Heart right ventricle (tissue), 16 donors: Measurements from ENCODE around the gene LDLRAP1. TPM values are rescaled to one million over a fixed set of nuclear protein-coding genes. Genes with fewer than 3 reads are reported as not detected.

Experiments used
- ATAC-seq, 8 donors: fragments of 200-7000 bp; cut with Tn5 transposase; one replicate each; pipeline ENCODE4 v1.9.1; 2020; ENCODE audit warnings: mild to moderate bottlenecking in 8 of 8, moderate library complexity in 8 of 8, moderate number of reproducible peaks in 1 of 8
- DNase-seq, 2 donors: peaks; one replicate each; pipeline ENCODE4 v3.0.0-alpha.2; 2020
- H3K27ac ChIP-seq, 10 donors: fragments of 200-600 bp; sonication (generic) in 2 of 10; one replicate each; pipeline versions ENCODE4 v1.5.0 to v1.8.0; 2020 to 2022; ENCODE audit warnings: mild to moderate bottlenecking in 3 of 10
- H3K27me3 ChIP-seq, 7 donors: fragments of 200-600 bp; one replicate each; pipeline ENCODE4 v1.8.0; 2021 to 2022; ENCODE audit warnings: mild to moderate bottlenecking in 2 of 7
- H3K36me3 ChIP-seq, 9 donors: fragments of 200-600 bp; sonication (generic) in 1 of 9; one replicate each; pipeline versions ENCODE4 v1.5.0 to v1.8.0; 2020 to 2022; ENCODE audit warnings: mild to moderate bottlenecking in 2 of 9
- H3K4me1 ChIP-seq, 9 donors: fragments of 200-600 bp; sonication (generic) in 1 of 9; one replicate each; pipeline versions ENCODE4 v1.5.0 to v1.8.0; 2020 to 2022; ENCODE audit warnings: mild to moderate bottlenecking in 4 of 9
- H3K4me3 ChIP-seq, 10 donors: fragments of 200-600 bp; sonication (generic) in 2 of 10; one replicate each; pipeline versions ENCODE4 v1.5.0 to v1.8.0; 2020 to 2022; ENCODE audit warnings: mild to moderate bottlenecking in 7 of 10, moderate library complexity in 2 of 10
- H3K9me3 ChIP-seq, 11 donors: fragments of 200-600 bp in 10 of 11; sonication (generic) in 2 of 11; one replicate each; pipeline versions ENCODE4 v1.5.0 to v1.8.0; 2013 to 2022; ENCODE audit warnings: mild to moderate bottlenecking in 2 of 11, control low read depth in 1 of 11, moderate library complexity in 1 of 11
- WGBS, 2 donors: extraction: QIAGEN DNeasy Blood & Tissue Kit; methylation state at CpG; one replicate each; pipeline ENCODE4 v1.1.7; 2013; ENCODE audit warnings: inconsistent platforms in 1 of 2; 5-methylcytosine and 5-hydroxymethylcytosine counted together
- intact Hi-C, 10 donors: fragments of 100-400 bp; cut with DNase I; formaldehyde crosslinking; loops; one replicate each; pipeline versions ENCODE4 v1.11.1 to v1.14.2; 2022
- polyA plus RNA-seq, 2 donors: library from polyadenylated mRNA; stranded (reverse); fragments of 200-250 nt; gene quantifications; one replicate each; pipeline ENCODE4 v1.2.3, GENCODE V29; 2013
- total RNA-seq, 10 donors: library from RNA; stranded (reverse); fragmentation: NEBNext Ultra II Directional in 3 of 10; extraction: Animal tissue kit (Norgen Biotek cat#: 25700) in 3 of 10; gene quantifications; one replicate each; pipeline versions ENCODE4 v1.2.1 to v1.2.4, GENCODE V29; 2021 to 2023
- TF ChIP-seq, protein P1 (sequence below), 9 donors: fragments of 200-600 bp; sonication (generic) in 2 of 9; IDR thresholded peaks; one replicate each; pipeline versions ENCODE4 v1.5.0 to v1.8.0; 2021 to 2022; ENCODE audit warnings: antibody characterized with exemption in 9 of 9, mild to moderate bottlenecking in 5 of 9, moderate library complexity in 1 of 9
- donor health status: Arrhythmogenic right ventricular cardiomyopathy.
- donor health status: ischemic (EF 13 %, LVEDD 7.1; RV severe dilation, severe dysfunction).
- donor health status: healthy with polysubstance abuse.
- donor health status: DM: no; HTN: yes; CAD: no.
- donor health status: DM: no; HTN: no; CAD: no.
- donor health status: ischemic (EF 25% LVEDD 6.9; RV normal size, moderate dysfunction).
- donor health status: ischemic (EF 25% LVEDD 5.7; RV mildly dilated, moderate dysfunction).
- donor health status: healthy.
- donor health status: DM: yes; HTN: yes; CAD: no.
- donor health status: Ischemic cardiomyopathy.
- donor health status: ischemic (EF 35%, LVEDD 5.7; RV mildly dilated, moderate dysfunction).
- donor health status: nonischemic (EF 11% LVEDD 7.7; RV severe dilation, severe dysfunction).
- donor health status: DM: yes; HTN: yes; CAD: no.
- donor health status: PGD.
- donor health status: ischemic (EF 29% LVEDD 5.4; RV normal size, mild dysfunction).
- donor health status: nonischemic (EF 23%, LVEDD 6.1; RV moderate dilation, normal function).

The LDLRAP1 gene
- total and polyA plus RNA-seq, 12 donors, result 8.5 to 16.1 (median 10.3) TPM

GRCh38 chr1:25568834-25569596 is 25.6 kb downstream of the LDLRAP1 start:
- WGBS, 2 donors, result 81 to 84% methylated on average over 21 of the region's 21 CpGs
- Histone ChIP-seq H3K27ac (peak overlapping the region in 8 of 10 donors; percentile 58 to 87 (median 78)), H3K27me3 (no peaks in the 10 kb centered on the region), H3K9me3 (no peaks in the 10 kb centered on the region), H3K36me3 (peaks cover 0 to 21% (median 12%) of the 10 kb centered on the region in 9 donors), H3K4me1 (peaks cover 17 to 62% (median 36%) of the 10 kb centered on the region in 9 donors), H3K4me3 (no peak overlapping the region)
- TF ChIP-seq, protein P1, sequence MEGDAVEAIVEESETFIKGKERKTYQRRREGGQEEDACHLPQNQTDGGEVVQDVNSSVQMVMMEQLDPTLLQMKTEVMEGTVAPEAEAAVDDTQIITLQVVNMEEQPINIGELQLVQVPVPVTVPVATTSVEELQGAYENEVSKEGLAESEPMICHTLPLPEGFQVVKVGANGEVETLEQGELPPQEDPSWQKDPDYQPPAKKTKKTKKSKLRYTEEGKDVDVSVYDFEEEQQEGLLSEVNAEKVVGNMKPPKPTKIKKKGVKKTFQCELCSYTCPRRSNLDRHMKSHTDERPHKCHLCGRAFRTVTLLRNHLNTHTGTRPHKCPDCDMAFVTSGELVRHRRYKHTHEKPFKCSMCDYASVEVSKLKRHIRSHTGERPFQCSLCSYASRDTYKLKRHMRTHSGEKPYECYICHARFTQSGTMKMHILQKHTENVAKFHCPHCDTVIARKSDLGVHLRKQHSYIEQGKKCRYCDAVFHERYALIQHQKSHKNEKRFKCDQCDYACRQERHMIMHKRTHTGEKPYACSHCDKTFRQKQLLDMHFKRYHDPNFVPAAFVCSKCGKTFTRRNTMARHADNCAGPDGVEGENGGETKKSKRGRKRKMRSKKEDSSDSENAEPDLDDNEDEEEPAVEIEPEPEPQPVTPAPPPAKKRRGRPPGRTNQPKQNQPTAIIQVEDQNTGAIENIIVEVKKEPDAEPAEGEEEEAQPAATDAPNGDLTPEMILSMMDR (IDR thresholded peaks at IDR 0.05), result no peak
- intact Hi-C loops, result no loop called here
- no peak for DNase-seq
- ATAC-seq, result peak in 5 of 8 donors; percentile 9 to 53 (median 29)

DNA sequence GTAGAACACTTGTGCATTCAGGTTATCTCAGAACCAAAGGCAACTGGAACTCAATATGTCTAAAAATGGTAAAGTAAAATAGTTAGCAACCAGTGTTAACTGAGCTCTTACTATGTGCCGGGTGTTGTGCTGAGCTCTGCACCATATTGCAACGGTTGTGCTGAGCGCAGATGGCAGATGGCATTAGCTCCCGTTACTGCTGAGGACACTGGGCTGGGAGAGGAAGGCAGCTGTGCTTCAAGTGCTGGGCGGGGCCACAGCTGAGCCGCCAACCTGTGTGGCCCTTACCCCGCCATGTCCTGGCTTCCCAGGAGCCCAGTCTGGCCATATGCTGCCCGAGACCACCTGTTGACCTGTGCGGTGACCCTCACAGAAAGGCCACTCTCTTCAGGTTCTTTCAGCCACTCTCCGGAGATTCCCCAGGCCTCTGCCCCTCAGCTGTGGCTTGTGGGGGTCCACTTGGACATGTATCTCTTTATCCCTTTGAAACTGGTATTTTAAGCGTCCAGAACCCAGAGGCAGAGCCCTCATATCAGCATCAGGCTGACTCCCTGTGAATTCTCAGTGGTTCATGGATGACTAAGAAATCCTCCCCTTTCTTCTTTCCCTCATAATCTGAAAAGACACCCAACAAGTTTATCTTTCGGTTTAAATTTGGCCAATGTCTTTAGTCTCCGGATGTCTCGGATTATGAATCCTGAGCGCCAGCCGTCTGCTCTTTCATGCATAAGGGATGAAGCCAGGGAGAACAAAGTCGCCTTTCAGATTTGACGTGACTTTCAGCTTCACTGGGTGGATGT is 26.4 kb downstream of the LDLRAP1 start:
- H3K4me1 ChIP-seq, result peaks cover 17 to 62% (median 36%) of the 10 kb centered on the region in 9 donors
- 86 to 88% methylated on average over 18 of the region's 18 CpGs for WGBS, 2 donors
- TF ChIP-seq, protein P1 (IDR thresholded peaks at IDR 0.05), result no peak
- no peak for DNase-seq
- H3K4me3 ChIP-seq, result no peak overlapping the region
- H3K9me3 ChIP-seq, result no peaks in the 10 kb centered on the region
- H3K27ac ChIP-seq, result peak overlapping the region in 4 of 10 donors; percentile 0 to 87 (median 65)
- H3K27me3 ChIP-seq, result no peaks in the 10 kb centered on the region
- H3K36me3 ChIP-seq, result peaks cover 0 to 13% (median 4%) of the 10 kb centered on the region in 9 donors
- no peak for ATAC-seq
- intact Hi-C loops, result no loop called here

DNA sequence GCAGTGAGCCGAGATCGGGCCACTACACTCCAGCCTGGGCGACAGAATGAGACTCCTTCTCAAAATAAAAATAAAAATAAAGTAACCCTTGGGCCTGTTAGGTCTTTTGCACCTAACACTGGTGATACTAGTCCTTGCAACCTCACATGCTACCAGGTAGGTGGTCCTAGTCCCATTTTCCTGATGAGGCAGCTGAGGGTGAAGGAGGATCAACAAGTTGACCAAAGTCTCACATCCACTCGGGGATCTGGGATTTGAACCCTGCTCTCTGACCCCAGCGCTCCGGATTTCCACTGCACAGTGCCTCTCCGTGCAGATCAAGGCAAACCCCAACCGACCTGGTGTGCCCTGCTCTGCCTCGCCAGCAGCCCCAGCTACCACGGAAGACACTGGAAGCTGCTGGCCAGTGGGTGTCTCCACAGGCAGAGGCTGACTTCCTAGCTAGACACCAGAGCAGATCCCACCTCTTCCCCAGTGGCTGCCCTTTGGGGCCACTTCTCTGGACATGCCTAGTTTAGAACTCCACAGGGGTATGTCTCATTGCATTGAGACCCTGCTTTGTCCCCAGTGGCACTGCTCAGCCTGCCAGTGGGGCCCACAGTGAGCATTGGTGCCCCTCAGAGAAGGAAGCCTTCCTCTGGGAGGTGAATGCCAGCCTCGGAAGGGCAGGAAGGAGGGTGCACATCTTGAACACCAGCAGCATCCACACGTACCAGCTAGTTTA is 27.6 kb downstream of the LDLRAP1 start:
- H3K36me3 ChIP-seq, result peaks cover 0 to 4% (median 0%) of the 10 kb centered on the region in 9 donors
- H3K27ac ChIP-seq, result no peak overlapping the region
- intact Hi-C loops, result no loop called here
- no peak for ATAC-seq
- H3K9me3 ChIP-seq, result no peaks in the 10 kb centered on the region
- TF ChIP-seq, protein P1 (IDR thresholded peaks at IDR 0.05), result no peak
- WGBS, 2 donors, result 88 to 89% methylated on average over 12 of the region's 12 CpGs
- peaks cover 17 to 60% (median 38%) of the 10 kb centered on the region in 9 donors for H3K4me1 ChIP-seq
- no peak for DNase-seq
- no peak overlapping the region for H3K4me3 ChIP-seq
- H3K27me3 ChIP-seq, result no peaks in the 10 kb centered on the region

- ATAC-seq (no peak), DNase-seq (no peak)
- H3K36me3 ChIP-seq, result peaks cover 0 to 4% (median 0%) of the 10 kb centered on the region in 9 donors
- H3K4me1 ChIP-seq, result peaks cover 17 to 54% (median 36%) of the 10 kb centered on the region in 9 donors
- no peak overlapping the region for H3K4me3 ChIP-seq
- WGBS, 2 donors, result 85 to 93% methylated on average over 6 of the region's 6 CpGs
- H3K9me3 ChIP-seq, result no peaks in the 10 kb centered on the region
- TF ChIP-seq, protein P1 (IDR thresholded peaks at IDR 0.05), result no peak
- no peak overlapping the region for H3K27ac ChIP-seq
- intact Hi-C loops, result no loop called here
- no peaks in the 10 kb centered on the region for H3K27me3 ChIP-seq
Observed at GRCh38 chr1:25571522-25571970, 28.1 kb downstream of the LDLRAP1 start.
